GM12878 (cell line): ENCODE measurements around the gene SLC25A15. TPM values are rescaled to one million over a fixed set of nuclear protein-coding genes. Genes with fewer than 3 reads are reported as not detected.

Experiments used
- ATF3 ChIP-seq: IDR thresholded peaks from 2 replicates; pipeline ENCODE4 v1.6.1; 2011; ENCODE audit warnings: low read depth, mild to moderate bottlenecking, low read length, moderate library complexity, borderline replicate concordance; ENCODE audit errors: extremely low read depth
- BACH1 ChIP-seq: fragments of 450-650 bp; IDR thresholded peaks from 2 replicates; pipeline ENCODE4 v1.6.1; 2017; ENCODE audit warnings: mild to moderate bottlenecking, borderline replicate concordance
- BMI1 ChIP-seq: fragments of 450-650 bp; IDR thresholded peaks from 2 replicates; pipeline ENCODE4 v1.6.1; 2016; ENCODE audit warnings: mild to moderate bottlenecking, moderate library complexity, borderline replicate concordance
- CEBPZ ChIP-seq: fragments of 150-350 bp; IDR thresholded peaks from 2 replicates; pipeline ENCODE4 v1.6.1; 2016; ENCODE audit warnings: low read depth, low read length
- E2F4 ChIP-seq: IDR thresholded peaks from 2 replicates; pipeline ENCODE4 v1.6.1; 2012; ENCODE audit warnings: low read depth, low read length, improper control_type of control experiment
- LARP7 ChIP-seq: fragments of 450-650 bp; IDR thresholded peaks from 2 replicates; pipeline ENCODE4 v1.6.1; 2017; ENCODE audit warnings: mild to moderate bottlenecking
- MEF2B ChIP-seq: fragments of 450-650 bp; IDR thresholded peaks from 2 replicates; pipeline ENCODE4 v1.6.1; 2018; ENCODE audit warnings: mild to moderate bottlenecking, moderate library complexity; ENCODE audit not compliant: partially characterized antibody, poor library complexity, severe bottlenecking
- MTA3 ChIP-seq: IDR thresholded peaks from 2 replicates; pipeline ENCODE4 v1.6.1; 2012; ENCODE audit warnings: low read length, inconsistent platforms, borderline replicate concordance
- NFIC ChIP-seq: IDR thresholded peaks from 2 replicates; pipeline ENCODE4 v1.6.1; 2012; ENCODE audit warnings: low read depth, mild to moderate bottlenecking, inconsistent platforms, low read length, moderate library complexity
- NFXL1 ChIP-seq: fragments of 450-650 bp; IDR thresholded peaks from 2 replicates; pipeline ENCODE4 v1.6.1; 2017; ENCODE audit warnings: antibody characterized with exemption, mild to moderate bottlenecking, borderline replicate concordance
- NKRF ChIP-seq: fragments of 450-650 bp; conservative IDR thresholded peaks from 2 replicates; pipeline ENCODE4 v1.6.1; 2017; ENCODE audit warnings: mild to moderate bottlenecking, moderate library complexity
- PAX8 ChIP-seq: fragments of 450-650 bp; IDR thresholded peaks from 2 replicates; pipeline ENCODE4 v1.6.1; 2017; ENCODE audit warnings: mild to moderate bottlenecking, moderate library complexity
- RAD21 ChIP-seq: IDR thresholded peaks from 2 replicates; pipeline ENCODE4 v1.6.1; 2011; ENCODE audit warnings: mild to moderate bottlenecking, low read depth, low read length, moderate library complexity; ENCODE audit not compliant: insufficient read depth
- RB1 ChIP-seq: fragments of 450-650 bp; formaldehyde crosslinking; IDR thresholded peaks from 2 replicates; pipeline ENCODE4 v1.6.1; 2017; ENCODE audit warnings: mild to moderate bottlenecking, borderline replicate concordance
- SKIL ChIP-seq: fragments of 450-650 bp; IDR thresholded peaks from 2 replicates; pipeline ENCODE4 v1.6.1; 2017; ENCODE audit warnings: mild to moderate bottlenecking, low read depth, inconsistent platforms; ENCODE audit not compliant: poor library complexity, severe bottlenecking
- SMARCA5 ChIP-seq: fragments of 450-650 bp; IDR thresholded peaks from 2 replicates; pipeline ENCODE4 v1.6.1; 2017; ENCODE audit warnings: mild to moderate bottlenecking
- SRF ChIP-seq, 2 experiments: IDR thresholded peaks; 2 replicates each; pipeline ENCODE4 v1.6.1; 2011; ENCODE audit warnings: low read depth in 2 of 2, low read length in 2 of 2, mild to moderate bottlenecking in 1 of 2, moderate library complexity in 1 of 2
- SUZ12 ChIP-seq: fragments of 200-600 bp; sonication (generic); IDR thresholded peaks from one replicate; pipeline ENCODE4 v1.6.1; 2018; ENCODE audit warnings: antibody characterized with exemption, mild to moderate bottlenecking; ENCODE audit not compliant: unreplicated experiment
- YY1 ChIP-seq: IDR thresholded peaks from 2 replicates; pipeline ENCODE4 v1.6.1; 2011; ENCODE audit warnings: low read depth, mild to moderate bottlenecking, low read length
- ZNF217 ChIP-seq: fragments of 450-650 bp; IDR thresholded peaks from 2 replicates; pipeline ENCODE4 v1.6.1; 2017; ENCODE audit warnings: antibody characterized with exemption, mild to moderate bottlenecking
- ZNF24 ChIP-seq: fragments of 450-650 bp; IDR thresholded peaks from 2 replicates; pipeline ENCODE4 v1.6.1; 2017; ENCODE audit warnings: antibody characterized with exemption, mild to moderate bottlenecking
- ZZZ3 ChIP-seq: IDR thresholded peaks from 2 replicates; pipeline ENCODE4 v1.6.1; 2011; ENCODE audit warnings: low read depth; ENCODE audit not compliant: control insufficient read depth, insufficient read length
- polyA plus RNA-seq, 11 experiments: library from polyadenylated mRNA; depleted of rRNA in 4 of 11; unstranded in 6 of 11; stranded (reverse) in 5 of 11; fragments of >200 nt; fragmentation: Nextera tagmentation in 4 of 11; fragmentation: Illumina TruSeq in 1 of 11; extraction: Ambion mirVana in 4 of 11; extraction: Trizol in 1 of 11; gene quantifications; 1 replicate in 1 of 11; 2 replicates in 10 of 11; pipeline versions ENCODE4 v1.2.1 to v1.2.3, GENCODE V29; 2011 to 2016; ENCODE audit warnings: inconsistent platforms in 2 of 11, missing spikeins in 2 of 11, low read depth in 1 of 11
- total RNA-seq, 4 experiments: library from RNA; depleted of rRNA in 3 of 4; stranded (reverse); fragments of >200 nt in 3 of 4; fragmentation: Illumina TruSeq in 1 of 4; extraction: Trizol in 1 of 4; gene quantifications; 2 replicates each; pipeline versions ENCODE4 v1.2.1 to v1.2.3, GENCODE V29; 2013 to 2021

The SLC25A15 gene
- total and polyA plus RNA-seq, 10 of the 15 experiments (the other 5 are each of a cell fraction or from before 2014, with no cell fraction given), result 2.7 to 20.6 (median 15.0) TPM

- peak; percentile 98 for TF ChIP-seq RB1
- no peak for TF ChIP-seq ZNF217
- peak; percentile 75; the same call in 1 of the 2 replicates for TF ChIP-seq NKRF
- TF ChIP-seq ZNF24, result peak; percentile 62
- TF ChIP-seq PAX8, result no peak
- peak; percentile 74 for TF ChIP-seq ZZZ3
- peak; percentile 62; the same call in 1 of the 2 replicates for TF ChIP-seq MTA3
- TF ChIP-seq YY1, result peak; percentile 92
- TF ChIP-seq SRF (IDR thresholded peaks at IDR 0.05; ENCODE audit: low read depth in 2 of 2, low read length in 2 of 2), result peak; percentile 67 to 93
- TF ChIP-seq BMI1, result no peak
- TF ChIP-seq CEBPZ, result no peak
- TF ChIP-seq SUZ12, result no peak
- peak; percentile 85 for TF ChIP-seq LARP7
- peak; percentile 92 for TF ChIP-seq SMARCA5
- TF ChIP-seq BACH1, result peak; percentile 60; the same call in 1 of the 2 replicates
- peak; percentile 51 for TF ChIP-seq MEF2B
- TF ChIP-seq NFXL1, result no peak
- no peak for TF ChIP-seq ATF3
- TF ChIP-seq E2F4, result no peak
- no peak for TF ChIP-seq RAD21
- TF ChIP-seq SKIL, result peak; percentile 32
- 0 out of 2 replicates have a peak, but pooled peaks have one; percentile 5 for TF ChIP-seq NFIC
Measured at GRCh38 chr13:40770934-40771618, 18.3 kb upstream of the SLC25A15 start, which contains the start of gene MRPS31 (continued).
